ENCODE data around the gene MAN1A1.
A peak's percentile ranks its signal among the peaks of the same experiment; 100 is the strongest.

Gene MAN1A1

GRCh38 chr6:119340796-119341487 is 8.6 kb downstream of the MAN1A1 start:
- no peak for TF ChIP-seq CTCF (IDR thresholded peaks at IDR 0.05; ENCODE audit: insufficient read depth, low read depth, low read length, missing control alignments)
- DNase-seq (ENCODE audit: low read depth), result no peak
- no peak overlapping the region for H3K4me3 ChIP-seq (ENCODE audit: low read length)

GRCh38 chr6:119339941-119340456 is 9.6 kb downstream of the MAN1A1 start:
- no peak overlapping the region for H3K4me3 ChIP-seq (ENCODE audit: low read length)
- no peak for TF ChIP-seq CTCF (IDR thresholded peaks at IDR 0.05; ENCODE audit: insufficient read depth, low read depth, low read length, missing control alignments)
- DNase-seq (ENCODE audit: low read depth), result no peak

GRCh38 chr6:119337762-119338161 is 11.8 kb downstream of the MAN1A1 start:
- no peak overlapping the region for H3K4me3 ChIP-seq (ENCODE audit: low read length)
- no peak for TF ChIP-seq CTCF (IDR thresholded peaks at IDR 0.05; ENCODE audit: insufficient read depth, low read depth, low read length, missing control alignments)
- no peak for DNase-seq (ENCODE audit: low read depth)

GRCh38 chr6:119337252-119337651 is 12.3 kb downstream of the MAN1A1 start:
- no peak overlapping the region for H3K4me3 ChIP-seq (ENCODE audit: low read length)
- no peak for DNase-seq (ENCODE audit: low read depth)
- TF ChIP-seq CTCF (IDR thresholded peaks at IDR 0.05; ENCODE audit: insufficient read depth, low read depth, low read length, missing control alignments), result no peak

- no peak for DNase-seq (ENCODE audit: low read depth)
- H3K4me3 ChIP-seq (ENCODE audit: low read length), result no peak overlapping the region
- no peak for TF ChIP-seq CTCF (IDR thresholded peaks at IDR 0.05; ENCODE audit: insufficient read depth, low read depth, low read length, missing control alignments)
These were observed 14.9 kb downstream of the MAN1A1 start for GRCh38 chr6:119334535-119335264.

GRCh38 chr6:119333707-119334295 is 15.8 kb downstream of the MAN1A1 start:
- peak; percentile 69 for TF ChIP-seq CTCF (IDR thresholded peaks at IDR 0.05; ENCODE audit: insufficient read depth, low read depth, low read length, missing control alignments)
- DNase-seq (ENCODE audit: low read depth), result peak; percentile 59

More at GRCh38 chr6:119333707-119334295, 15.8 kb downstream of the MAN1A1 start:
- no peak overlapping the region for H3K4me3 ChIP-seq (ENCODE audit: low read length)
